ENCODE data around the gene ARHGEF40.

DNA sequence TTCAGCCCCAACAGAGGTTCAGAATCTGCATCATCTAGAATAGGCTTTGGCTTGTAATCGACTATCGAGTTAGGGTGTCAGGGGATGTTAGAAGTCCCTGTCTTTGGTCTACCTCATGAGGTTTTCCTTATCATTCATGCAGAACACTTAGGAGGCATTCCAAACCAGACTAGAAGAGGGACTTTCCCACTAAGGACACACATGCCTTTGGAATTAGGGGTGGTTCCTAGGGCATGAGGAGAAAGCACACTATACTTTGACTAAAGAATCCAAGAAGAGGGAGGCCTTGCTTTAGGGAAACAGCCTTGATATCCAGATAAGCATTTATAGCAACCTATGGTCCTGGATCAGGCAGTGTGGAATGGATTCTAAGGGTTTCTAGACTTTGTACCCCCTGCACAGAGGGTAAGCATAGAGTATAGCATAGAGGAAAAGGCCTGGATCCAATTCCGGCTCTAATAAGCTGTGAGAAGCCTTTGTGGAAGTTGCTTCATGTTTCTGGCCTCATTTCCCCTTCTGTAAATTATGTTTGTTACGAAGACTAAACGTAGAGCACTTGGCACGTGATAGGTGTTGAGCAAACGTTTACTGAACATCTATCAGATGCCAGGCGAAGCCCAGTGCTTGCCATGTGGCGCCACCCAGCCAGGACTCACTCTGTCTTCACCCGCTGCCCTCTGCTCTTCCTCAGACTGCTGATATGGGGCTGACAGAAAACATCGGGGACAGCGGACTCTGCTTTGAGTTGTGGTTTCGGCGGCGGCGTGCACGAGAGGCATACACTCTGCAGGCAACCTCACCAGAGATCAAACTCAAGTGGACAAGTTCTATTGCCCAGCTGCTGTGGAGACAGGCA, 15.1 kb downstream of the ARHGEF40 start:
- TF ChIP-seq ELF4 (IDR thresholded peaks at IDR 0.05), result no peak
- TF ChIP-seq FOXK2 (IDR thresholded peaks at IDR 0.05), result no peak
- TF ChIP-seq SP1 (IDR thresholded peaks at IDR 0.05), result no peak
- TF ChIP-seq ZNF384 (IDR thresholded peaks at IDR 0.05), result no peak
- no peak for TF ChIP-seq HDGF (IDR thresholded peaks at IDR 0.05; ENCODE audit: borderline replicate concordance)
- TF ChIP-seq FOXA1 (IDR thresholded peaks at IDR 0.05), result no peak
- TF ChIP-seq FOXM1 (IDR thresholded peaks at IDR 0.05; ENCODE audit: borderline replicate concordance), result no peak
- TF ChIP-seq, protein P1, sequence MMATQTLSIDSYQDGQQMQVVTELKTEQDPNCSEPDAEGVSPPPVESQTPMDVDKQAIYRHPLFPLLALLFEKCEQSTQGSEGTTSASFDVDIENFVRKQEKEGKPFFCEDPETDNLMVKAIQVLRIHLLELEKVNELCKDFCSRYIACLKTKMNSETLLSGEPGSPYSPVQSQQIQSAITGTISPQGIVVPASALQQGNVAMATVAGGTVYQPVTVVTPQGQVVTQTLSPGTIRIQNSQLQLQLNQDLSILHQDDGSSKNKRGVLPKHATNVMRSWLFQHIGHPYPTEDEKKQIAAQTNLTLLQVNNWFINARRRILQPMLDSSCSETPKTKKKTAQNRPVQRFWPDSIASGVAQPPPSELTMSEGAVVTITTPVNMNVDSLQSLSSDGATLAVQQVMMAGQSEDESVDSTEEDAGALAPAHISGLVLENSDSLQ (IDR thresholded peaks at IDR 0.05), result no peak
- no peak for TF ChIP-seq BHLHE40 (IDR thresholded peaks at IDR 0.05; ENCODE audit: borderline replicate concordance)
